Globus pallidus (tissue), 1 donor: Measurements from ENCODE around the gene WFDC12.
"Not testable (repeated sequence)": the region's sequence is repeated elsewhere in the genome, so short reads cannot be mapped to it uniquely, and the experiment has no call there.

ENCODE experiments used
- DNase-seq: peaks from one replicate; pipeline ENCODE4 v3.0.0-alpha.2; 2015; ENCODE audit warnings: low spot score

Gene WFDC12, protein sequence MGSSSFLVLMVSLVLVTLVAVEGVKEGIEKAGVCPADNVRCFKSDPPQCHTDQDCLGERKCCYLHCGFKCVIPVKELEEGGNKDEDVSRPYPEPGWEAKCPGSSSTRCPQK

DNA sequence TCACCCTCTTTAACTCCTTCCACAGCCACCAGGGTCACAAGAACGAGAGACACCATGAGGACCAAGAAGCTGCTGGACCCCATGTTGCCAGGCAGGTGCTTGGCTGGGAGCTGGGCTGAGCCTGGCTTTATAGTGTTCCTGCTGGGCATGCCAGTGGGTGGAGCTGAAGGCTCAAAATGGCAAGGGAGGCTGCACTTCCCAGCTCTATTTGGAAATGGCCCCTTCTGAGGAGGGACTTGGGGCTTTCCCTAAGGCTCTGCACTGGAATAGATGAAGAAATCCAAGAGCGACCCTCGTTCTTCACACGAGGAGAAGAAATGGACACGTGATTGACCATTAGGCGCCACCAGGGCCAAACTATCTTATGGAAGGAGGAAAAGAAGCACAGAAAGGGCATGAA lies at the start of gene WFDC12:
Gene WFDC12 (minus strand): TSS at position 101 of the 400 bp plus-strand sequence. CDS start 18 bp downstream, at position 83.
- no peak for DNase-seq

DNA sequence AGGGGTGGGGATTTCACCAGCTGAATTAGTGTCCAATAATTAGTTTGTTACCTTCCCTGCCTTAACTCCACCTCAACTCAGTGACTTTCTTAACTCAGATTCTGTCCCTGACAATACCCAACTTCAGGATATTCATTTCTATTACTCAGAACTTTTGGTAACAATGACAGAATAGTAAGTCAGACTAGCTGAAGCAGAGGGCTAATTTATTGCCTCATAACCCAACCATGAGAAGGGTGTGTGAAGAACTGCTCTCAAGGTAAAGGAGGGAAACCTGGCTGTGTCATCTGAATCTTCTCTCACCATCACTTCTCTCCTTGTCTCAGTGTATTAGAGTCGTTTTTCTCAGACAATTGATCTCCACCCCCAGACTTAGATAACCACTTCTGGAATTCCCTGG lies 49.3 kb upstream of the WFDC12 start:
- no peak for DNase-seq

DNA sequence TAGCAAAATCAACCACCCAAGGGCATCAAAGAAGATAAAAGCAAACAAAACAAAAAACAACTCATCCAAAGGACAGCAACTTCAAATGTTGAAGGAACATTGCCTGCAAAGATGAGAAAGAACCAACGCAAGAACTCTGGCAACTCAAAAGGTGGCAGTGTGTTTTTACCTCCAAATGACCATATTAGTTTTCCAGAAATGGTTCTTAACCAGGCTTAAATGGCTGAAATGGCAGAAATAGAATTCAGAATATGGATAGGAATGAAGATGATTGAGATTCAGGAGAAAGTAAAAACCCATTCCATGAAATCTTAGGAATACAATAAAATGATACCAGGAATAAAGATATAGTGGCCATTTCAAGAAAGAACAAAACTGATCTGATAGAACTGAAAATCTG lies 40.6 kb upstream of the WFDC12 start:
- no peak for DNase-seq

DNA sequence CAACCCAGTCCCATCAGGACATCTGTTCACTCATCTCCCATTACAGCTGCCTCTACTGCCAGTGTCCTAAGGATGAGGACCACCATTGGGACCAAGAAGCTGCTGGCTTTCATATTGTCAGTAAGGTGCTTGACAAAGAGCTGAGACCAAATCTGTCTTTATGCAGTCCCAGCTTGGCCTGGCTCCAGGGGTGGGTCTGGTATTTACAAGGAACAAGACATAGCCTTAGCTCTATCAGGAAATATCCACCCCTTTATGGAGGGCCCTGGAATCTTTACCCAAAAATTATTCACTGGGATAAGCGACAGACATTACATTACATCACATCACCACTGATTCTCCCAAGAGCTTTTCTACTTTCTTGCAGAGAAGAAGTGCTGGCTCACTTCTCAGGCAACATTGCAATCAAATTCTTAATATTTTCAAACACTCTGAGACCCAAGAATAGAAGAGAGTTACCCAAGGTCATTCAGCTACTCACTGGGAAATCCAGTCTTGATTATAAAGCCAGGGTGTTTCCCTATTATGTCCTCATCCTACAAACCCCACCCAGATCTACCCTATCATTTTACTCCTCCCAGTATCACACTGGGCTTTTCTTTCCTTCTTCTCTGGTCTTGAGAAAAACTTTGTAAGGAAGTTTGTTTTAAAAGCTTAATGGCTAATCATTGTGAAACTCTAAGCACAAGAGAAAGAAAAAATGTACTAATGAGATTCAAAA lies 39.0 kb upstream of the WFDC12 start:
- DNase-seq: no peak

DNA sequence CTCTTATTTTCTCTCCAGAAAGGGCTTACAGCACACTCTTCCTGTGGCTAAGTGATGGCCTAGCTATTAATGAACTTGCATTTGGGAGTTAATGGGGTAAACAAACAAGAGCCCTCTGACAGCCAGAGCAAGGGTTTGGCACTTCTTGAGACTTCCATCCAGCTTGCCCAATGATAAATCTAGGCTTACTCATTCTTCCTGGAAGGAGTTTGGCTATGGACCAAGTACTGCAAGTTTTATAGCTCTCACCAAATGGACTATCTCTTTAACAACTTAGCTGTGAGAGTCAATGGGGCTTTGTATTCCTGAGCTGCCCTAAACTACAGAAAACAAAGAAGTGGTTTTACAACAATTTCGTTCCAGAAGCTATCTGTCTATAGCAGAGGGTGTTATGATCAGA lies 33.7 kb upstream of the WFDC12 start:
- peak; percentile 41 for DNase-seq

DNA sequence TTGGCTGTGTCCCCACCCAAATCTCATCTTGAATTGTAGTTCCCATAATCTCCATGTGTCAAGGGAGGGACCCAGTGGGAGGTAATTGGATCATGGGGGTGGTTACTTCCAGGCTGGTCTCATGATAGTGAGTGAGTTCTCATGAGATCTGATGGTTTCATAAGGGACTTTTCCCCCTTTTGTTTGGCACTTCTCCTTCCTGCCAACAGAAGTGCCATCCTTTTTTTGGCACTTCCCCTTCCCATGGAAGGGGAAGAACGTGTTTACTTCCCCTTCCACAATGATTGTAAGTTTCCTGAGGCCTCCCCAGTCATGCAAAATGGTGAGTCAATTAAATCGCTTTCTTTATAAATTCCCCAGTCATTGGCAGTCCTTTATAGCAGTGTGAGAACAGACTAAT lies 32.4 kb upstream of the WFDC12 start:
- DNase-seq: no peak

DNA sequence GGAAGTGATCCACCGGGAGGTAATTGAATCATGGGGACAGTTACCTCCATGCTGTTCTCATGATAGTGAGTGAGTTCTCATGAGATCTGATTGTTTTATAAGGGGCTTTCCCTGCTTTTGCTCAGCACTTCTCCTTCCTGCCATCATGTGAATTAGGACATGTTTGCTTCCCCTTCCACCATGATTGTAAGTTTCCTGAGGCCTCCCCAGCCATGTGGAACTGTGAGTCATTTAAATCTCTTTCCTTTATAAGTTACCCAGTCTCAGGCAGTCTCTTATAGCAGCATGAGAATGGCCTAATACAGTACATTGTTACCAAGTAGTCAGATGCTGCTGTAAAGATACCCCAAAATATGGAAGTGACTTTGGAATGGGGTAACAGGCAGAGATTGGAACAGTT lies 30.5 kb upstream of the WFDC12 start:
- DNase-seq: not testable (repeated sequence)

DNA sequence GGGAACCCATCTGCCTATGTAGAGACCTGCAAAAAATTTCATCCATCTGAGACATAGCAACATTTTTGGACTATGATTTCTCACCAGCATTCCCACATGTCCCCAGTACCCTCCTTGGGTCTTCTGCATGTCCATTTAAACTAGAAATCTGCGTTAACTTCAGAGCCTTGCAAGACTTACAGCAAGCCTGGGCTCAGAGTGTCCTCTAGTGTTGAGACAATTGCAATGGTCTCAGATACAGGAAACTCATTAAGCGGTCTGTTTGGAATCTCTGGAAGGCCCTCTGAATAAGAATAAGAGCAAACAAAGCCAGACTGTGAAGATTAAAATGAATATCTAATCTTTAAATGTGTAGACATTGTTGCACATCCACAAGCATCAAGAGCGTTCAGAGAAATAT lies 29.9 kb upstream of the WFDC12 start:
- no peak for DNase-seq

DNA sequence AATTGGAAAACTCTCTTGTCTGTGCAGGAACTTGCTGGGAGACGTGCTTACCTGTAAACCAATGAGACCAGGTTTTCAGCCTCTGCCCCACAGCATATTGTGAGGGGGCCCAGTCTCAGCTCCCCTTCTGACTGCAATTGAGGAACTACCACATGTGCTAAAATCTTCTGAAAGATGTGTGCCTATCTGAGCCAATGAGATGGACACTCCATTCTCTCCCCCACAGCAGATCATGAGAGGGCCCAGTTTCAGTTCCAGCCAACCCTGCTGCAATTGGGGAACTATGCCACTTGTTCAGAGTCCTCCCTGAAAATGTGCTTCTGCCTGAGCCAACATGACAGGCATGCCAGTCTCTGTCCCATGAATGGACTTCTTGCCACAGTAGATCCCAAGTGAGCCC lies 29.5 kb upstream of the WFDC12 start:
- peak; percentile 54 for DNase-seq

DNA sequence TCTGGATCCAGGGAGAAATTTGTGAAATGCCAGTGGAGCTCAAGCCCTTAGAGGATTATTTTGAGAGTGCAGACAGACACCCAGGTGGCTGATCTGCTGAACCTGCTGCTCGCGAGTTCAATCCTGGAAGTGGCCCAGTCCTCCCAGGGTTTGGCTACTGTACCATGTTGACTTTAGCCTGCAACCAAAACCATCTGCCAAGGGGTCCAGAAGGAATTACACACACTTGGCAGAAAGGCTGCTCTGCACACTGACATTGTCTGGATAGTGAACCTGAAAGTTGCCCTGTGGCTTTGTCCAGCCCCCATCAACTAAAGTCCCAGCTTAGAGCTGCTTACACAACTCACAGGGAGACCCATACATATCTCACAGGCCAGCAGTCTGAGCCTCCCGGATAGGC lies 28.9 kb upstream of the WFDC12 start:
- no peak for DNase-seq

DNA sequence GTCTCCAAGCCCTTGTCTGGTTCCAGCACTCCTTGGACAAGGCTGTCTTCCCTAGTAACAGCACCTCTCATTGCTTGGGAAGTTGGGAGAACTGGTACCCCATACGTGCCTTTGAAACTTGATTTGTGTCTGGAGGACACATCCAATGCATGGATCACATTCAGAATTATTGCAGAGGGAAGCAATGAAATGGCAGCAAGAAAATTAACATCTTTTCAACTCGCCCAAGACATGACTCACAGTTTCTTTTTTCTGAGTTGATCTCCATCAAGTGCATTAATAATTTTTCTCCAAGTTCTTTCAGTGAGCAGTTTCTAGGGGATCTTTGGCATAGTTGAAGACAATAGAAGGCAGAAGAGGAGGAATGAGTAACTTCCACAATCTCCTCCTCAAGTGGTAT lies 28.1 kb upstream of the WFDC12 start:
- DNase-seq: no peak

DNA sequence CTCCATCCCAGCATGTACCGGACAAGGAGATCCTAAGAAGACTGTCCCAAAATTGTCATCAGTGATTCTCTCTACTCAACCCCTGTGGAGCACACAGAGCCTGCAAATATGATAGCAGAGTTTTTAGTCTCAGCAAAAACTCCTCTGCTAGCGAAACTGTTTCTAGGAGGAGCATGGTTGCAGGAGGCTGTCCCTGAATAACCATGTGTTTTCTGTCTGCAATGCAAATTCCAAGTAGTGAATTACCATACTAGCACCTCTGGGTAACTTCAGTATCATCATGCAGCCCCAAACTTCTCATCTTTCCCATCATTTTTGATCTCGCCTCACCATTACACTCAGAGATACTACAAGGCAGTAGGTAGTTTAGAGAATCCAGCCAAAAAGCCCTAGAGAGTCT lies 24.8 kb upstream of the WFDC12 start:
- DNase-seq: no peak

DNA sequence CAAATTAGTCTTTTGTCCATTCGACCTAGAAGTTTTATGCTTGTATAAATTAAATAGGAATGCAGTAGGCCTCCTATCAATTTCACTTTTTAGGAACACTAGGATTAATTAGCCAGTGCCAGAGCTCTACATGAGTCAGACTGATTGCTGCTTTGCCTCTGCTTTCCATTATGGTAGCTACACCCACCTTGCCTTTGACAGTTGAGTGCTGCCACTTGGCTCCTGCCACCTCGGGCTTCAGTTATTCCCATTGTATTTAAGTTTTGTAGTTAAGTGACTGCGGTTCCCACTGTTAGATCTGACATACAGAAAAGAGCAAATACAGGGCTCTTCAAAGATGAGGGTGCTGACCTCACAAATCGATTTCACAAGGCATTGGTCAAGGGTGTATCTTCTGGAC lies 16.6 kb upstream of the WFDC12 start:
- no peak for DNase-seq

DNA sequence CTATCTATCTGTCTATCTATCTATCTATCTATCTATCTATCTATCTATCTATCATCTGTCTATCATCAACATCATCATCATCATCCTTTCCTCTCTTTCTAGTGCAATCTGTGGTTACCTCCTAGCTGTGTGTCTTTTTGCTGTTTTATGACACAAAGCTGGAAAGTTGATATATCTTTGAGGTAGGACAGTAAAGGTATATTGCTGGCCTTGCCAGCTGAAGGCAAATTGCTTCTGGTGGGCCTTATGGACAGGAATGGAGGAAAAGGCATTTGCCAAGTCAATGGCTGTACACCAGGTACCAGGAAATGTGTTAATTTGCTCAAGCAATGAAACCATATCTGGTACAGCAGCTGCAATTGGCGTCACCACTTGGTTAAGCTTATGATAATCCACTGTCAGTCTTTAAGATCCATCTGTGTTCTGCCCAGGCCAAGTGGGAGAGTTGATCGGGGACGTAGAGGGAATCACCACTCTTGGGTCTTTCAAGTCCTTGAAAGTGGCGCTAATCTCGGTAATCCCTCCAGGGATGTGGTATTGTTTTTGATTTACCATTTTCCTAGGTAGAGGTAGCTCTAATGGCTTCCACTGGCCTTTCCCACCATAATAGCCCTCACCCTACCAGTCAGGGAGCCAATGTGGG lies 15.6 kb upstream of the WFDC12 start:
- not testable (repeated sequence) for DNase-seq

DNA sequence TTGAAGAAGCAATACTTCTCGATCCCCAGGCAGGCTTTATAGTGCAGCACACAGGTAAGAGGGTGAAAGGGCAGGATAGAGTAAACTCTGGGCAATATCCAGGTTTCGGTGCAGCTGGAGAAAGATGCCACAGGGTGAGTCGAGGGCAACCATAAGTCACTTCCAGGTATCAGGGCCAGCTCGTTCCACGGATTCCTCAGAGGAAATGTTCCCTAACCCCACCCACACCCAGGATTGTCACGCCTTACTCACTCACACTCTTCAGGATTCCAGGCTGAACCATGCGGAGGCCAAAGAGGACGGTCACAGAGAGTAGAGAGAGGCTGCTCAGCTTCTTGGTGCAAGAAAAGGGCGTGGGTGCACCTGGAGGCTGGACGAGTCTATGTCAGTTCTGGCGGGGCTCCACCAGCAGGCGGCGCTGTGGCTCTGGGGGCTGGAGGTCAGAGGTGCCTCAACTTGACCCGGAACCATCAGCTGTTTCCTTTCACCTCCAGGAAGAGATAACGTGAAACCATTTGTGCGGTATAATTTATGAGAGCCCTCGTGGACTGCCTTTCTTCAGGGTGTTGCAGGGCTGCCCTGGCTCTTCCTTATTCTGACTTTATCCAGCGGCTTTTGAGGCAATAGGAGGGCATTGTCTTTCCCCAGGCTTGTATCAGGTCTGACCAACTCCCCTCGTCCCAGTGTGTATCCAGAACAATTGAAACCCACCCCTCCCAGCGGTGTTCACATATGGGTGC lies 14.5 kb upstream of the WFDC12 start:
- no peak for DNase-seq

DNA sequence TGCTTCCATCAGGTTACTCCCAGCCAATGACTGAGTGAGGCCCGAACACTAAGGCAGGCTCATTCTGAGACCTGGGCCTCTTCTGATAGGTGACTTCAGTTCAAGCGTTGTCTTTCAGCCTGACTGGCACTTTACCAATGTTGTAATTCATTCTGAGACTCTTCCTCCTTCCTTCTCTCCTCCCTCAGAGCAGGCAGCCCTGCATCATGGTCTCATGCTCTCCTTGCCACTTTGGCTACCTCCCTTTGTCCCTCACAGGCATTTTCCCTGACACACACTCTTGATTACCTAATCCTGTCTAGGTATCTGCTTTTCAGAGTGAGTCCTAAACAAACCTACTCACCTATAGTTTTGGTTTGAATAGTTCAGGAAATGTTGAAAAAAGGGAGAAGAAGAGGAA lies 12.6 kb upstream of the WFDC12 start:
- no peak for DNase-seq

DNA sequence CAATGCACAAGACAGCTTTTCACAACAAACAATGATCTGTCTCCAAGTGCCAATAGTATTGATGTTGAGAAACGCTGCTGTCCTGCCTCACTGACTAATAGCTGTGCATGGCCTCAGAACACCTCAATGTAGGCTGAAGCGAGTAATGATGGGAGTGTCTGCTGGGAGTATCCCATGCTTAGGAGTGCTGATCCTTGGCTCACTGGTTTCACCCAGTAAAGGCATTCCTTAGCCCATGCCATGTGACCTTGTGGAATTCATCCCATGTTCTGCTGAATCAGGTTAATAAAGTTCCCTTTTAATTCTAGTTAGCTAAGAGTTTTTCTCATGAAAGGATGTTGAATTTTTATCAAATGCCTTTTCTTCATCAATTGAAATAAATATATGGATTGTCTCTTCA lies 3.8 kb upstream of the WFDC12 start:
- DNase-seq: no peak

DNA sequence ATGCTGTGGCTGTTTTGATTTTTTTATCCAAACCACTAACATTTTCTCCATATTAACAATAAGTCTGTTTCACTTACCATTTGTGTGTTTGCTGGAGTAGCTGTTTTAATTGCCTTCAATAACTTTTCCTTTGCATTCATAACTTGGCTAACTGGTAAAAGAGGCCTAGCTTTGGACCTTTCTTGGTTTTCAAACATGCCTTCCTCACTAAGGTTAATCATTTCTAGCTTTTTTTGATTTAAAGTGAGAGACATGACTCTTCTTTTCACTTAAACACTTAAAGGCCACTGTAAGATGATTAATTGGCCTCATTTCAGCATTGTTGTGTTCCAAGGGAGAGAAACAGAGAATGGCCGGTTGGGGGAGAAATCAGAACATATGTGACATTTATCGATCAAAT lies 2.9 kb downstream of the WFDC12 start:
- no peak for DNase-seq

DNA sequence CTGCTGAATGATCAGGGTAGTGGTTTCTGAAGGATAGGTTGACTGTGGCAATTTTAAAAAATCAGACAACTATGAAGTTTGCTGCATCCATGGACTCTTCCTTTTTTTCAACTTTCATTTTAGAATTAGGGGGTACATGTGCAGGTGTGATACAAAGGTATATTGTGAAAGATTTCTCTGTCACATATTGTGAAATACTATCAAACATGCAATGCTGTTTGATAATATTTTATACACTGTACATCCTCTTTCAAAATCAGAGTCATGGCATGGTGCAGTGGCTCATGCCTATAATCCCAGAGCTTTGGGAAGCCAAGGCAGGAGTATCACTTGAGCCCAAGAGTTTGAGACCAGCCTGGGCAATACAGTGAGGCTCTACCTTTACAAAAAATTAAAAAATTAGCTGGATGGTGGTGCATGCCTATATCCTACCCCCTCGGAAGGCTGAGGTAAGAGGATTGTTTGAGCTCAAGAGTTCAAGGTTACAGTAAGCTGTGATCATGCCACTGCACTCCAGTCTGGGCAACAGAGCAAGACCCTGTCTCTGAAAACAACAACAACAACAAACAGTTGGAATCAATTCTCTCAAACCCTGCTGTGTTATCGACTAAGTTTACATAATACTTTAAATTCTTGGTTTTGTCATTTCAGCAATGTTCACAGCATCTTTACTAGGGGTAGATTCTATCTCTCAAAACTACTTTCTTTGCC lies 4.6 kb downstream of the WFDC12 start:
- DNase-seq: no peak

DNA sequence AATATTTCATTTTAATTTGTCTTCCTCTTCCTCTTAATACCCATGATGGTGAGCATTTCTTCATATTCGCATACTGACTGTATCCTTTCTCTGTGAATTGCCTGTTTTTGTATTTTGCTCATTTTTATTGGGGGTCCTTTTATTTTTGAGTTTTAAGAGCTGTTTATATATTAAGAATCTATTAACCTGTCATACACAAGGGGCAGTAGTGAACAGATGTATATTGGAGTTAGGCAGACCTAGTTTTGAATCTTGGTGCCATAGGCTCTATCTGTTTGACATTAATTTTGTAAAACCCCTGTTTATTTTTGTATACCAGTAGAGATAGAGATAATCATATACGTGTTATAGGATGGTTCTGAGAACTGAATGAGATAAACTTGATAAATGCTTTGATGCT lies 6.2 kb downstream of the WFDC12 start:
- DNase-seq: no peak

DNA sequence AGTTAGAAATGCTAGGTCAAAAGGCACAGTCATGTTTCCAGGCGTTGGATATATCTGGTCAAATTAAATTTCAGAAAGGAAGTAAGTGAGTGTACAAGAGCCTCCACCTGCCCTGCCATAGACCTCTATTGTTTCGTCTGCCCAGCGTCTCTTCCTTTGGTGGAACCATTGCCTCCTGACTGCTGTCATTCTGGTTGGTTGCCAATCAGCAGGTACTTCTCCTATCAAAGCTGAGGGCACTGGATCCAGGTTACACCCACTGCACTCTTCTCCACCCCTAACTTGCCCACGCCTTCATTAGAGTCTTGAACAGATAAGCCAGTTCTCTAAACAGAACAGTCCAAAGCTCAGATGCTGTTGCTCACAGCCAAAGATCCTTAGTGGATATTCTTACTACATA lies 6.7 kb downstream of the WFDC12 start:
- no peak for DNase-seq

DNA sequence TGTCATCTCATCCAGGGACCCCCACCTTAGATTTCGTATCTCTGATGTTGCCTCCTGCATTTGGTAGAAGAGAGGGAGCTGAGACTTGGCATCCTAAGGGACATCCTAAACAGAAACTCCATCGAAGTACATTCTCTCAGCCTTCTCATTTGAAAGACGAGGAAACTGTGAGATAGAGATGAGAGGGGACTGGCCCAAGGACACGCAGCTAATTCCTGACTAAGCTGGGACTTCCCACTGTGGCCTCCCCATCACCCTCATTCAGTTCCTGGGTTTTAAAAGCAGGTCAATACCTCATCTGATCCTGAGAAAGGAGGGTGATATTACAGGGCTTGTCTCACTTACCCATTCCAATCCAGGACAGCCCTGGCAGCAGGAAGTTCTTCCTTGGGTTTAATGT lies 8.4 kb downstream of the WFDC12 start:
- DNase-seq: no peak
